Superior temporal gyrus (tissue), 1 donor: Measurements from ENCODE around the gene PCDHA1.
"Not testable (repeated sequence)": the region's sequence is repeated elsewhere in the genome, so short reads cannot be mapped to it uniquely, and the experiment has no call there.

Experiments
- DNase-seq: peaks from one replicate; pipeline ENCODE4 v3.0.0-alpha.2; 2016; ENCODE audit errors: extremely low spot score

The PCDHA1 gene

GRCh38 chr5:140849831-140850634 lies 64.1 kb downstream of the PCDHA1 start:
- DNase-seq, result not testable (repeated sequence)

GRCh38 chr5:140855772-140856674 lies 70.1 kb downstream of the PCDHA1 start, which contains the start of gene PCDHA10:
Gene PCDHA10, plus strand, starts transcription at chr5:140855897. Its CDS starts 152 bp downstream, at chr5:140856049.
- peak; percentile 53 for DNase-seq

- no peak for DNase-seq
Measured at GRCh38 chr5:140857177-140857986, 71.4 kb downstream of the PCDHA1 start.

GRCh38 chr5:140857987-140858240 lies 72.0 kb downstream of the PCDHA1 start:
- no peak for DNase-seq

- DNase-seq, result no peak
Measured at GRCh38 chr5:140862441-140863295, 76.7 kb downstream of the PCDHA1 start.

- peak; percentile 72 for DNase-seq
Measured at GRCh38 chr5:140868721-140869554, 83.0 kb downstream of the PCDHA1 start, which contains the start of gene PCDHA11. Gene PCDHA11, plus strand, starts transcription at chr5:140868957. Its CDS starts 147 bp downstream, at chr5:140869104.

- peak; percentile 67 for DNase-seq
Measured at GRCh38 chr5:140869555-140869886, 83.6 kb downstream of the PCDHA1 start.

GRCh38 chr5:140870221-140871201 lies 84.6 kb downstream of the PCDHA1 start:
- DNase-seq, result no peak

- peak; percentile 15 for DNase-seq
Measured at GRCh38 chr5:140875085-140876065, 89.4 kb downstream of the PCDHA1 start, which contains the start of gene PCDHA12. Gene PCDHA12, plus strand, starts transcription at chr5:140875308. Its CDS starts 165 bp downstream, at chr5:140875473.

- not testable (repeated sequence) for DNase-seq
Measured at GRCh38 chr5:140876541-140877261, 90.8 kb downstream of the PCDHA1 start.

GRCh38 chr5:140877262-140877581 lies 91.3 kb downstream of the PCDHA1 start:
- DNase-seq, result no peak

GRCh38 chr5:140881889-140882590 lies 96.1 kb downstream of the PCDHA1 start, which contains the start of gene PCDHA13:
Gene PCDHA13, plus strand, starts transcription at chr5:140882124. Its CDS starts 145 bp downstream, at chr5:140882269.
- DNase-seq, result peak; percentile 40

- peak; percentile 39 for DNase-seq
Measured at GRCh38 chr5:140882591-140882899, 96.6 kb downstream of the PCDHA1 start.

- DNase-seq, result no peak
Measured at GRCh38 chr5:140883373-140883772, 97.4 kb downstream of the PCDHA1 start.

GRCh38 chr5:140883927-140884697 lies 98.2 kb downstream of the PCDHA1 start:
- no peak for DNase-seq

- DNase-seq, result no peak
Measured at GRCh38 chr5:140916325-140916724, 130.4 kb downstream of the PCDHA1 start.
